ENCODE measurements around the gene RAD17.

DNA sequence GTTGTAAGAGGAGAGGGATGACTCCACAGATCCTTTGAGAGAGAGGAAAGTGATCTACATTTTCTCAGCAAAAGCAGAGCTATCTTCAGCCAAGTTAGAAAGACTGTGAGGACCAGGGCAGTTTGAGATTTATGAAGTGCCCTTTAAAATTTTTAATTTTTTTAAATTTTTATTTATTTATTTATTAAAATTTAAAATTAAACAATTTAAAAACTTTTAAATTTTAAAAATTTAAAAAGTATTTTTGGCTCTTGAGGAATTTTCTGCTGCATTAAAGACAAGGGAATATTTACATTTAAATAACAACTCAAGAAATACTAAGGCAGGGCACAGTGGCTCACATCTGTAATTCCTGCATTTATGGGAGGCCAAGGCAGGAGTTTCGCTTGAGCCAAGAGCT is 92.6 kb downstream of the RAD17 start:
- TF ChIP-seq EZH2 (IDR thresholded peaks at IDR 0.05; ENCODE audit: borderline replicate concordance, low read depth, low read length, poor library complexity, severe bottlenecking), result no peak
- TF ChIP-seq, protein P1, sequence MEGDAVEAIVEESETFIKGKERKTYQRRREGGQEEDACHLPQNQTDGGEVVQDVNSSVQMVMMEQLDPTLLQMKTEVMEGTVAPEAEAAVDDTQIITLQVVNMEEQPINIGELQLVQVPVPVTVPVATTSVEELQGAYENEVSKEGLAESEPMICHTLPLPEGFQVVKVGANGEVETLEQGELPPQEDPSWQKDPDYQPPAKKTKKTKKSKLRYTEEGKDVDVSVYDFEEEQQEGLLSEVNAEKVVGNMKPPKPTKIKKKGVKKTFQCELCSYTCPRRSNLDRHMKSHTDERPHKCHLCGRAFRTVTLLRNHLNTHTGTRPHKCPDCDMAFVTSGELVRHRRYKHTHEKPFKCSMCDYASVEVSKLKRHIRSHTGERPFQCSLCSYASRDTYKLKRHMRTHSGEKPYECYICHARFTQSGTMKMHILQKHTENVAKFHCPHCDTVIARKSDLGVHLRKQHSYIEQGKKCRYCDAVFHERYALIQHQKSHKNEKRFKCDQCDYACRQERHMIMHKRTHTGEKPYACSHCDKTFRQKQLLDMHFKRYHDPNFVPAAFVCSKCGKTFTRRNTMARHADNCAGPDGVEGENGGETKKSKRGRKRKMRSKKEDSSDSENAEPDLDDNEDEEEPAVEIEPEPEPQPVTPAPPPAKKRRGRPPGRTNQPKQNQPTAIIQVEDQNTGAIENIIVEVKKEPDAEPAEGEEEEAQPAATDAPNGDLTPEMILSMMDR (conservative IDR thresholded peaks at IDR 0.05; ENCODE audit: low read depth, low read length), result no peak

All from A673 (cell line).